Activated CD4-positive, alpha-beta T cell treated with anti-CD3 and anti-CD28 coated beads, Interleukin-2, Interleukin-6, amounts not matched to agents 100 ng/mL and 50 ng/mL, durations not matched to agents 16 hours and 8 hours (primary cell): ENCODE data around the gene PPBP.
"Not testable (repeated sequence)": the region's sequence is repeated elsewhere in the genome, so short reads cannot be mapped to it uniquely, and the experiment has no call there.

Experiments
- DNase-seq: peaks from one replicate; pipeline ENCODE4 v3.0.0-alpha.2; 2020

The PPBP gene

DNA sequence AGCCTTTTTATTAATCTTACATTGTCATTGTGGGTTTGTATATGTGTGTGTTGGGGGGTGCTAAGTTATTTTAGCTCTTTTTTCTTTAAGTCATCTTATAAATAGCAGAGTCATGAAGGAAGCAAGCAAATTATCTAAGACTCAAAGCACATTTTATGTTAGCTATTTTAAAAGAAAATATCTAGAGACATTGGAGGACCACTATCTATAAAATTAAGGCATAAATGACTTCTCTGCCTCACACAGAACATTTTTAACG, 3.7 kb upstream of the PPBP start:
- DNase-seq, result no peak

DNA sequence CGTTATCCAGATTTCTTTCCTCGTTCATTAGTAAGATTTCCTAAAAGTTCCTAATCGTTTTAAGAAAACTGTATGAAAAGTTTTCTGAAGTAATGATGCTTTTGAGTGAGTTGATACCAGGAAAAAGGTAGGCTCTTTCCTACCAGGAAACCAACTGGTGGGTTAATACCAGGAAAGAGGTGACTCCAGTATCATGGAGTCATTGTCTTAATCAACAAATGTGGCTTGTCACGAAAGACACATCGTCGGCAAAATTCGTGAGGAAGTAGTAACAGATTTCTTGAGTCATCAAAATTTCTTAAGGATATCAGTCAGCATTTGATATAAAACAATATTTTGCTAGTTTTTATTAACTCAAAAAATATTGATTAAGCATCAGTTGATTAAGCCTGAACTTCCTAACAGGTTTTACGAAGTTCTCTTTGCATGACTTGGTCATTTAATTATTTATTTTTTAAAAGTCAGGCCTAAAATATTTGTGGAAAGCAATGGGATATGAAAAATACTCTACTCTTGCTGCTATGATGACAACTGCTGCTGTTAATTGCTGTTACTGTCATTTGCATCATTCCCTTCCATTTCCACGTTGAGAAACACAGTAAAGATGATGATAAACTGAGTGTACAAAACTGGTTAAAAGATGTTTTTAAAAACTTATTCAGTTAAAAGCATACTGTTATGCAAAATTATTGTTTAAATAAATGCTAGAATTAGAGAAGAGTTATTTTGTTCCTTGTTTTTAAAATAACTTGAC, 3.2 kb upstream of the PPBP start:
- DNase-seq, result no peak

- DNase-seq, result no peak
Measured at GRCh38 chr4:73989928-73990327, 1.9 kb upstream of the PPBP start.

- DNase-seq, result no peak
Measured at GRCh38 chr4:73989031-73989430, 1.0 kb upstream of the PPBP start.

- DNase-seq, result no peak
Measured at GRCh38 chr4:73985528-73985852, 2.5 kb downstream of the PPBP start.

GRCh38 chr4:73984736-73985527, 3.1 kb downstream of the PPBP start:
- DNase-seq, result no peak

- DNase-seq, result not testable (repeated sequence)
Measured at GRCh38 chr4:73981175-73981574, 6.8 kb downstream of the PPBP start.

DNA sequence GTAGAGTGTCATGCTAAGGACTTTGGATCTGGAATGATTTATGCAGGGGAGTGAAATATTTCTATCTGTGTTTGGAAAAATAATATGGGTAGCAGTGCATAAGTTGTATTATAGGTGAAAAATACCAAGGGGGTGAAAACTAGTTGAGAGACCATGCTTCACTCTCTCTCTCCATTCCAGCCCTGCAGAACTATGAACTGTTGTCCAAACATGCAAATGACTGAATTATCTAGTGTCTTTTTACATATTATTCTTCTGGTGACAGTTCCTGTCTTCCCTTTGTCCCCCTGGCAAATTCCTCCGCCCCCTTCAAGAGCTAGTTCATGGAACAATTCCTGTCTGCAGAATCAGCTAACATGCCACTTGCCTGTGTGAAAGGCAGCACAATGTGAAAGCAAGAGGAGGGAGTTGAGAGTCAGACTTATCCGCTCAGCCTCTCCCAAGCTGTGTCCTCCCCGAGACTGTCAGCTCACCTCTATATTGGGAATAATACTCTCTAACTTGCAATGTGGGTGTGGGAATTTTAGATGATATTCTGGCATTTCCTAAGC, 8.5 kb downstream of the PPBP start:
- DNase-seq, result no peak

DNA sequence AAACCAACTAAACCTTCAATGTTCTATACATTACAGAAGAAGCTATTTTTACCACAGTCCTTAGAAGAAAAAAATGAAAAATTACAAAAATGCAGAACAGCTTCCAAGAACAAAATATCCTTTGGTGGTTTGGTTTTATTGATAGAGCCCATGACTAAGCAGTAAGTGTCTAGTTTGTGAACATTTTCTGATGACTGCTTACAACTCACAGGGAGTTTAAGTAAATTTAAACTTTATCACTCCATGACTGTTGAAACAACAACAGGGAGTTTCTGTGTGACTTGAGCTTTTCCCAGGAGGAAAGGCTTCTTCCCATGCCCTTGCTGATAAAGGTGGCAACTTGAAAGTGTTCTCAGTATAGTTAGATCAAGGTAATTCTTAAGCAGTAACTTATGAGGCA, 9.1 kb downstream of the PPBP start:
- no peak for DNase-seq

DNA sequence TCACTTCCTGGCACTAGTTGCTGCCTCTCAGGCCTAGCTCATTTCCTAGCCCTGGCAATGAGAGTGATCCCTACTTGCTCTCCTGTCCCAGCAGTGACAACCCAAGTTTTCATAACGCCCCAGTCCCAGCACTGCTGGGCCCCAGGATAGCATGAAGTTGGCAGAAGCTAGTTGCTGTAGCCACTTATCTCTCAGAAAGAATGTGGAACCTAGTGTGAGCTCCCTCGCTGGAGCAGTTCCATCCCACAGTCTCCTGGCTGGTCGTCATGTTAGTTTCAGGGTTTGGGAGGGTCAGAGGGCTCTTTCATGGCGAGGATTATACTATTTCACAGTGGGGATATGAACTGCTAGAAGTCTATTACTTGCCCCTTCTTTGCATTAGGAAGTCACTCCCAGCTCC, 11.3 kb downstream of the PPBP start:
- DNase-seq, result no peak

DNA sequence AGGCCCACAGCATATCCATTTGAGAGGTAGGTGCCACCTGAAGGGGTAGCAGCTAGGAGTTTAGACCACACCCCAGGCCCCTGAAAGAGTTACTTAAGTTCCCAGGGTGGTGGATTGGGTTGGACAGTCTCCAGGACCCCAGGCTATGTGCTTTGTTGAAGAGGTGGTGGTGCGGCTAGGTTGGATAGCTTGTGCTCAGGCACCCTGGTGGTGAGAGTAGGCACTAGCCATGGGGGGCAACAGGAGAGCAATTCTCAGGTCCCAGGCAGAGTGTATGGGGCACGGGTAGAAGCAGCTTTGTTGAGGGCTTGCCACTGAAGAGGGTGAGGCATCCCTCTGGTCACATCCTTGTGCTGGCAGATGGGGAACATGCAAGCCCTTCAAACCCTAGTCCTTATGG, 11.8 kb downstream of the PPBP start:
- no peak for DNase-seq

DNA sequence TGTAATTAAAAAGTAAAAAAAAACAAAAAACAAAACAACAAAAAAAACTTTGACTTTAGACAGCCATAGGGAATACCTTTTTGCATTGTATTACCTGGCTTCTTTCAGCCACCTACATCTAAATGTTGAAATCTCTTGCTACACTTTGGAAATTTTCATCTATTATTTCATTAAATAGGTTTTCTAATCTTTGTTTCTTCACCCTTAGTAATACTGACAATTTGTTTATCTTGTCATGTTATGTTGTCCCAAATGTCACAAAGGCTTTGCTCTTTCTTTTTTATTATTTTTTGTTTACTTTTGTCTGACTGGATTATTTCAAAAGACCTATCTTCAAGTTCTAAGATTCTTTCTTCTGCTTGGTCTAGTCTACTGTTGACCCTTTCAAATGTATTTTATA, 13.6 kb downstream of the PPBP start:
- no peak for DNase-seq

DNA sequence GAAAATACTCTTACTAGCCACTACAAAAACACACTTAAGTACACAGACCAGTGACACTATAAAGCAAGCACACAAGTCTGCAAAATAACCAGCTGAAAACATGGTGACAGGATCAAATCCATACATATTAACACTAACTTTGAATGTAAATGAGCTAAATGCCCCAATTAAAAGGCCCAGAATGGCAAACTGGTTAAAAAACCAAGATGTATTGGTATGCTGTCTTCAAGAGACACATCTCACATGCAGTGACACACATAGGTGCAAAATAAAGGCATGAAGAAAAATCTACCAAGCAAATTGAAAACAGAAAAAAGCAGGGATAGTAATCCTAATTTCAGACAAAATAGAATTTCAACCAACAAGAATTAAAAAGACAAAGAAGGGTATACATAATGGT, 17.0 kb downstream of the PPBP start:
- no peak for DNase-seq

GRCh38 chr4:73970011-73970410, 18.0 kb downstream of the PPBP start:
- DNase-seq, result no peak

- DNase-seq, result no peak
Measured at GRCh38 chr4:73967866-73968265, 20.1 kb downstream of the PPBP start.

- DNase-seq, result no peak
Measured at GRCh38 chr4:73964862-73965611, 23.0 kb downstream of the PPBP start.

GRCh38 chr4:73962724-73963123, 25.3 kb downstream of the PPBP start:
- no peak for DNase-seq

GRCh38 chr4:73959041-73959440, 28.9 kb downstream of the PPBP start:
- not testable (repeated sequence) for DNase-seq

GRCh38 chr4:73952352-73952751, 35.6 kb downstream of the PPBP start:
- DNase-seq, result no peak

DNA sequence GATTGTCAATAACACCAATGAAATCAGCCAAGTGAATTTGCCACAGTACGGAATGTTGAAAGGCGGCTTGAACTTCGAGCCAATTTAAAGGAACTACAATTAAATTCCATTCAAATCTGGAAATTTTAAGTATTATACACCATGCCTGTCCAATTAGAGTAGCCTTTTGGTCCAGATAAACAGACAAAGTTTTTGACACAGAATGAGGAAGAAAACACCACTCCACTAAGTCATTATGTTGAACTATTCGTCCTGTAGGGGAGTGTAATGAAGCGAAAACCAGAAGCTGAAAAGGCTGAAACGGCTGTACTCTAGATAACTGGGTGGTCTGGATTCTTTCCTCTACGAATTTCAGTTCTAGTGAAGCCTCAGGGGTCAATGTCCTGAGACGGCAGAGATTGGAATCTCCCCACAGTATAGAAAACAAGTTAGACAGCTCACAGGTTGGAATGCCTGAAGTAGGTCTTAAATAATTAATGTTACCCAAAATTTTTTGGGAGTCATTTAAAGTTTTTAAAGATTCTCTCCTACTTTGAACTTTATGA, 37.5 kb downstream of the PPBP start:
- not testable (repeated sequence) for DNase-seq

DNA sequence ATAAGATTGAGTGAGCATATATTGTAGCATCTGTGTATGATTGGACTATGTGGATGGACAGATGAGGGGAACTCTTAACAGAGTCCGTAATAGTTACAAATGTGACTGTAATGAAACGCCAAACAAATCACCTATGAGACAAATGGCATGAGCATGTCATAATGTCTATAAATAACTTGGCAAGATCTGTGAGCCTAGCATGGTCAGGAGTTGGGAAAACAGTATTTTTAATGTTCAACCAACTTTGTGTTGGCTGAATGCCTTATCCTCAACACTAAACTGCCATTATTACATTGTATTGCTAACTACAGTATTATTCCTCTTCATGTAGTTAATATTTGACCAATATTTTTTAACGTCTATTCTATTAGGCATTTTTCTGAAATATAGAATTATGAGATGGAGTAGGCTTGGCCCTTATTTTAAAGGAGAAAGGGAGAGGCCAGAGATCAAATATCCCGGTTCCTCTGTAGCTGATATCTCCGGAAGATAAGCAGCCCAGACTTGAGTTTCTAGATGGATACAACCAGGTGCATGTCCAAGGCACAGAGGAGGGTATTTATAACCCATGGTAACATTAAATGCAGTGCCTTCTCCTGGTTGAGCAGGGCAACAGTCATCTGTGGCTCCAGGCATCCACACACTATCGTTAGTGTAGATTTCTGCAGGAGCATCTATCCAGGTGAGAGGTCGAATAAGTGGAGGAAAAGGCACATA, 38.8 kb downstream of the PPBP start:
- DNase-seq, result no peak

- no peak for DNase-seq
Measured at GRCh38 chr4:73948291-73948690, 39.7 kb downstream of the PPBP start.
